Measurements from ENCODE around the gene SLC34A2. TPM values are rescaled to one million over a fixed set of nuclear protein-coding genes. Genes with fewer than 3 reads are reported as not detected.

Gene SLC34A2
- polyA plus RNA-seq, 1 donor from 2014 or later = not detected

DNA sequence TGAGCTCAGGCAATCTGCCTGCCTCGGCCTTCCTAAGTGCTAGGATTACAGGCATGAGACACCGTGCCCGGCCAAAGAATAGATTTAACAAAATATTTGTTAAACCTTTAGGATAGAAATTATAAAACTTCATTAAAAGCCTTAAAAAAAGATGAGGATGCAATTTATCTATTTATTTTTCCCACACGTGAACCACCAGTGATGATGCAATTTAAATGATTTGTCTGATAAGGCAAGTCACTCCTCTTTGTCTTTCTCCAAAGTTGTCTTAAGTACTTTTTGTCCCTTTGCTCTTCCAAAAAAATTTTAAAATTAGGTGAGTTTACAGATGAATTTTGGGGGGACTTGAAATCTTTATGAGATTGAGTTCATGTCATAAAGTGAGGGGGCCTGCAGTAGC is 58.2 kb downstream of the SLC34A2 start:
- Histone ChIP-seq H3K79me2 (replicated peaks; ENCODE audit: insufficient read depth, low read length) (no peaks in the 10 kb centered on the region), H3K36me3 (ENCODE audit: insufficient read depth, low read length) (no peaks in the 10 kb centered on the region), H3K4me2 (ENCODE audit: low read length) (no peak overlapping the region), H3K9me2 (ENCODE audit: insufficient read depth, low read length) (no peaks in the 10 kb centered on the region), H3F3A (ENCODE audit: insufficient read depth, low read length, poor library complexity, severe bottlenecking) (no peaks in the 10 kb centered on the region), H3K27me3 (ENCODE audit: insufficient read depth, low read depth, low read length) (no peaks in the 10 kb centered on the region), H3K27ac (ENCODE audit: low read length) (no peak overlapping the region), H4K20me1 (ENCODE audit: insufficient read depth) (no peaks in the 10 kb centered on the region), H3K9ac (ENCODE audit: low read length) (no peak overlapping the region), H3K4me3 (ENCODE audit: low read length) (no peak overlapping the region), H3K9me3 (ENCODE audit: low read length) (no peaks in the 10 kb centered on the region), H2AFZ (ENCODE audit: low read depth, low read length) (no peak overlapping the region)
- TF ChIP-seq TAF1 (IDR thresholded peaks at IDR 0.05; ENCODE audit: low read depth) (no peak), EP300 (conservative IDR thresholded peaks at IDR 0.05; ENCODE audit: poor library complexity, severe bottlenecking) (no peak), EZH2 (IDR thresholded peaks at IDR 0.05; ENCODE audit: borderline replicate concordance, insufficient read depth, low read length, poor library complexity, severe bottlenecking) (no peak), MXI1 (conservative IDR thresholded peaks at IDR 0.05; ENCODE audit: poor library complexity, severe bottlenecking) (no peak), SMC3 (conservative IDR thresholded peaks at IDR 0.05; ENCODE audit: poor library complexity) (no peak), REST (IDR thresholded peaks at IDR 0.05; ENCODE audit: borderline replicate concordance) (no peak)

GRCh38 chr4:25722964-25723363 is 67.3 kb downstream of the SLC34A2 start:
- Histone ChIP-seq H3F3A (ENCODE audit: insufficient read depth, low read length, poor library complexity, severe bottlenecking) (no peaks in the 10 kb centered on the region), H3K4me2 (ENCODE audit: low read length) (no peak overlapping the region), H3K79me2 (replicated peaks; ENCODE audit: insufficient read depth, low read length) (no peaks in the 10 kb centered on the region), H3K4me3 (ENCODE audit: low read length) (no peak overlapping the region), H2AFZ (ENCODE audit: low read depth, low read length) (no peak overlapping the region), H3K9me2 (ENCODE audit: insufficient read depth, low read length) (no peaks in the 10 kb centered on the region), H3K9me3 (ENCODE audit: low read length) (no peaks in the 10 kb centered on the region), H3K9ac (ENCODE audit: low read length) (no peak overlapping the region), H3K36me3 (ENCODE audit: insufficient read depth, low read length) (no peaks in the 10 kb centered on the region), H4K20me1 (ENCODE audit: insufficient read depth) (no peaks in the 10 kb centered on the region), H3K27me3 (ENCODE audit: insufficient read depth, low read depth, low read length) (no peaks in the 10 kb centered on the region), H3K27ac (ENCODE audit: low read length) (no peak overlapping the region)
- no peak for TF ChIP-seq MXI1 (conservative IDR thresholded peaks at IDR 0.05; ENCODE audit: poor library complexity, severe bottlenecking)
- no peak for TF ChIP-seq EP300 (conservative IDR thresholded peaks at IDR 0.05; ENCODE audit: poor library complexity, severe bottlenecking)
- TF ChIP-seq TAF1 (IDR thresholded peaks at IDR 0.05; ENCODE audit: low read depth) = no peak
- no peak for TF ChIP-seq SMC3 (conservative IDR thresholded peaks at IDR 0.05; ENCODE audit: poor library complexity)
- TF ChIP-seq, protein P1, sequence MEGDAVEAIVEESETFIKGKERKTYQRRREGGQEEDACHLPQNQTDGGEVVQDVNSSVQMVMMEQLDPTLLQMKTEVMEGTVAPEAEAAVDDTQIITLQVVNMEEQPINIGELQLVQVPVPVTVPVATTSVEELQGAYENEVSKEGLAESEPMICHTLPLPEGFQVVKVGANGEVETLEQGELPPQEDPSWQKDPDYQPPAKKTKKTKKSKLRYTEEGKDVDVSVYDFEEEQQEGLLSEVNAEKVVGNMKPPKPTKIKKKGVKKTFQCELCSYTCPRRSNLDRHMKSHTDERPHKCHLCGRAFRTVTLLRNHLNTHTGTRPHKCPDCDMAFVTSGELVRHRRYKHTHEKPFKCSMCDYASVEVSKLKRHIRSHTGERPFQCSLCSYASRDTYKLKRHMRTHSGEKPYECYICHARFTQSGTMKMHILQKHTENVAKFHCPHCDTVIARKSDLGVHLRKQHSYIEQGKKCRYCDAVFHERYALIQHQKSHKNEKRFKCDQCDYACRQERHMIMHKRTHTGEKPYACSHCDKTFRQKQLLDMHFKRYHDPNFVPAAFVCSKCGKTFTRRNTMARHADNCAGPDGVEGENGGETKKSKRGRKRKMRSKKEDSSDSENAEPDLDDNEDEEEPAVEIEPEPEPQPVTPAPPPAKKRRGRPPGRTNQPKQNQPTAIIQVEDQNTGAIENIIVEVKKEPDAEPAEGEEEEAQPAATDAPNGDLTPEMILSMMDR (IDR thresholded peaks at IDR 0.05; ENCODE audit: poor library complexity, severe bottlenecking) = no peak
- TF ChIP-seq REST (IDR thresholded peaks at IDR 0.05; ENCODE audit: borderline replicate concordance) = no peak
- no peak for TF ChIP-seq RAD21 (conservative IDR thresholded peaks at IDR 0.05)
- no peak for TF ChIP-seq POLR2AphosphoS5 (IDR thresholded peaks at IDR 0.05)
